ENCODE measurements around the gene GSTA2. TPM values are rescaled to one million over a fixed set of nuclear protein-coding genes. Genes with fewer than 3 reads are reported as not detected.

GSTA2 gene
- total and polyA plus RNA-seq, 2 of the 13 experiments (the other 11 are each of a cell fraction or from before 2014, with no cell fraction given): 0.75 to 13.7 TPM

GRCh38 chr6:52725535-52726192, 37.6 kb downstream of the GSTA2 start (continued):
- TF ChIP-seq NKX3-1 (CRISPR knock-in tag; IDR thresholded peaks at IDR 0.05) (peak; percentile 99), ZNF644 (CRISPR knock-in tag; IDR thresholded peaks at IDR 0.05; ENCODE audit: low read depth) (peak; percentile 82), ZNF646 (CRISPR knock-in tag; IDR thresholded peaks at IDR 0.05) (no peak), ZBTB2 (CRISPR knock-in tag; IDR thresholded peaks at IDR 0.05; ENCODE audit: low read depth) (peak; percentile 71), MIER2 (CRISPR knock-in tag; IDR thresholded peaks at IDR 0.05) (peak; percentile 85; the same call in 1 of the 2 replicates), AHDC1 (CRISPR knock-in tag; IDR thresholded peaks at IDR 0.05; ENCODE audit: borderline replicate concordance) (peak; percentile 100), RXRB (CRISPR knock-in tag; IDR thresholded peaks at IDR 0.05; ENCODE audit: borderline replicate concordance) (peak; percentile 97), ZBED4 (CRISPR knock-in tag; IDR thresholded peaks at IDR 0.05; ENCODE audit: borderline replicate concordance) (peak; percentile 85), RFXAP (CRISPR knock-in tag; IDR thresholded peaks at IDR 0.05; ENCODE audit: borderline replicate concordance) (peak; percentile 68; the same call in 1 of the 2 replicates), FOXM1 (CRISPR knock-in tag; IDR thresholded peaks at IDR 0.05) (no peak), SALL1 (CRISPR knock-in tag; IDR thresholded peaks at IDR 0.05) (peak; percentile 99)
